Activated naive CD8-positive, alpha-beta T cell treated with anti-CD3 and anti-CD28 coated beads for 36 hours (primary cell): ENCODE results near the gene DIPK1A. TPM values are rescaled to one million over a fixed set of nuclear protein-coding genes. Genes with fewer than 3 reads are reported as not detected.

Experiments used
- DNase-seq: peaks from one replicate; pipeline ENCODE4 v3.0.0; 2021
- H3K27ac Mint-ChIP-seq: one replicate; pipeline ENCODE4 v1.8.0; 2022; ENCODE audit warnings: mild to moderate bottlenecking, moderate library complexity, mixed read lengths
- H3K27me3 Mint-ChIP-seq: one replicate; pipeline ENCODE4 v1.8.0; 2022; ENCODE audit warnings: mild to moderate bottlenecking, mixed read lengths
- H3K36me3 Mint-ChIP-seq: one replicate; pipeline ENCODE4 v1.8.0; 2021; ENCODE audit warnings: mild to moderate bottlenecking, mixed read lengths
- H3K4me1 Mint-ChIP-seq: one replicate; pipeline ENCODE4 v1.8.0; 2021; ENCODE audit warnings: mixed read lengths
- H3K4me3 Mint-ChIP-seq: one replicate; pipeline ENCODE4 v1.8.0; 2022; ENCODE audit warnings: mild to moderate bottlenecking, moderate library complexity, mixed read lengths
- H3K9me3 Mint-ChIP-seq: one replicate; pipeline ENCODE4 v1.8.0; 2022; ENCODE audit warnings: mixed read lengths
- total RNA-seq, 2 experiments: library from RNA; stranded (reverse); gene quantifications; one replicate each; pipeline ENCODE4 v1.2.3, GENCODE V29; 2021

Gene DIPK1A
- total RNA-seq, 2 experiments from 2014 or later = 8.4 to 9.4 TPM

DNA sequence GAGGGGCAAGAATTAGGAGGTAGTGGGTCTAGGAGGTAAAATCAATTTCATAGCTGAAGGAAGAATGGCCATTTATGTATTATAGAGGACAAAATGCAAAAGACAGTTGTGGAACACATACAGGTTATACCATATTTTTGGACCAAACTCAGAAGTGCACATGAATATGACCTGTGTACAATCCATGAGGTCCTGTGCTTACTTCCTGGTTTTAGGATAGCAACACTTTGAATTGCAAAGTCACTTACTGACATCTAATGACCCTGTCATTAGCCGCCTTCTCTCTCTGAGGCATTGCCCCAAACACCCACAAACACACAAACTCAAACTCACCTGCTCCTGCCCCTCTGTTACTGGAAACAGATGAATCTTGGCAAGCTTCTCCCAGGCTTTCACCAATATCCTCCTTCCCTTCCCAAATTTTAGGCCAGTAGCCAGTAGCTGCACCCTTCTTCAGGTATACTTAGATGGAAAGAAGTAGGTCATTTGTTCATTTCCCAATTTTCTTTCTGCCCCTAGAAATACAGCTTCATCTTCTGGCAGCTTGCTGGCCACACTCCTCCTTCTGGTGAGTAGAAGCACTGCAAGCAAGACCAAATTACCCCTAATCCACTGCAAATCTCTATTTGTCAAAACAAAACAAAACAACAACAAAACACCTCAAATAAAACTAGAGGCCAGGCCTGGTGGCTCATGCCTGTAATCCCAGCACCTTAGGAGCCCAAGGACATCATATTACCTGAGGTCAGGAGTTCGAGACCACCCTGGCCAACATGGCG lies 143.1 kb downstream of the DIPK1A start:
- H3K27me3 Mint-ChIP-seq = peaks cover 9% of the 10 kb centered on the region
- H3K4me1 Mint-ChIP-seq = no peaks in the 10 kb centered on the region
- no peak overlapping the region for H3K4me3 Mint-ChIP-seq
- H3K36me3 Mint-ChIP-seq = no peaks in the 10 kb centered on the region
- DNase-seq = no peak
- H3K27ac Mint-ChIP-seq = no peak overlapping the region
- no peaks in the 10 kb centered on the region for H3K9me3 Mint-ChIP-seq

GRCh38 chr1:92817137-92817697 lies 144.0 kb downstream of the DIPK1A start:
- no peaks in the 10 kb centered on the region for H3K4me1 Mint-ChIP-seq
- H3K9me3 Mint-ChIP-seq = no peaks in the 10 kb centered on the region
- no peak overlapping the region for H3K4me3 Mint-ChIP-seq
- H3K27me3 Mint-ChIP-seq = peaks cover 9% of the 10 kb centered on the region
- H3K27ac Mint-ChIP-seq = no peak overlapping the region
- no peaks in the 10 kb centered on the region for H3K36me3 Mint-ChIP-seq
- no peak for DNase-seq

DNA sequence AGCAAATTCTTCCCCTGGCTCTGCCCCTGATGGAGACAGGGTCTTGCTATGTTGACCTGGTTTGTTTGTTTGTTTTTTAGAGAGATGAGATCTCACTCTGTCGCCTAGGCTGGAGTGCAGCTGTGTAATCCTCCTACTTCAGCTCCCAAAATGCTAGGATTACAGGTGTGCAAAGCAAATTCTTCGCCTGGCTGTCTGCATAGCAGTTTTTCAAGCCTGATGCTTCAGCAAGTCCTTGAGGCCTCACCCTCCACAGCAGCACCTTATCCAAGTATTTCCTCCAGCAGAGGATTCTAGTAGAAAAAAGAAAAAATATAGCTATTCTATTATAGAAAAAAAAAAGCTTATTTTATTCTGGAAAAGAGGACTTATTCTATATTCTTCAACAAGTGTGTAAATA lies 144.5 kb downstream of the DIPK1A start:
- Mint-ChIP-seq H3K27me3 (peaks cover 9% of the 10 kb centered on the region), H3K4me3 (no peak overlapping the region), H3K27ac (no peak overlapping the region), H3K4me1 (no peaks in the 10 kb centered on the region), H3K36me3 (no peaks in the 10 kb centered on the region), H3K9me3 (no peaks in the 10 kb centered on the region)
- DNase-seq = no peak

DNA sequence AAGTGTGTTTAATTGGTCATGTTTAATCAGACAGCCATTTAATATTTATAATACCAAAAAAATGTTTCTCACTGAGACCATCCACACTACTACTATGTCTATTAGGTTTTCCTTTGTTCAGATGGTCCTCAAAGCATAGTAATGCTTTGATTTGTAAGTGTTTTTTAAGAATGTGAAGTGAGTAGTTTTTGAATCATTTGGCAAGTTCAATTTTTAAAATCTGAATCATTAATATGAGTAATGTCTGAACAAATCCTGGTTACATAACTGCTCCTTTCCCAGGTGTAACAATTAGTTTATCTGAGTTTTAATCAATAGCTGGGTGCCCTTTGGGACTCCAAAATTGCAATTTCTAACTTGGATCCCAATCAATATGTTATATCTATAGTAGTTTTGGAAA lies 152.9 kb downstream of the DIPK1A start:
- Mint-ChIP-seq H3K36me3 (no peaks in the 10 kb centered on the region), H3K4me1 (peaks cover 4% of the 10 kb centered on the region), H3K4me3 (no peak overlapping the region), H3K9me3 (peaks cover 2% of the 10 kb centered on the region), H3K27me3 (peaks cover 14% of the 10 kb centered on the region), H3K27ac (no peak overlapping the region)
- DNase-seq = no peak

- H3K27ac Mint-ChIP-seq = no peak overlapping the region
- peaks cover 2% of the 10 kb centered on the region for H3K9me3 Mint-ChIP-seq
- H3K4me3 Mint-ChIP-seq = no peak overlapping the region
- no peaks in the 10 kb centered on the region for H3K36me3 Mint-ChIP-seq
- no peak for DNase-seq
- peaks cover 7% of the 10 kb centered on the region for H3K27me3 Mint-ChIP-seq
- peaks cover 4% of the 10 kb centered on the region for H3K4me1 Mint-ChIP-seq
Measured at GRCh38 chr1:92805216-92805615, 156.0 kb downstream of the DIPK1A start.

DNA sequence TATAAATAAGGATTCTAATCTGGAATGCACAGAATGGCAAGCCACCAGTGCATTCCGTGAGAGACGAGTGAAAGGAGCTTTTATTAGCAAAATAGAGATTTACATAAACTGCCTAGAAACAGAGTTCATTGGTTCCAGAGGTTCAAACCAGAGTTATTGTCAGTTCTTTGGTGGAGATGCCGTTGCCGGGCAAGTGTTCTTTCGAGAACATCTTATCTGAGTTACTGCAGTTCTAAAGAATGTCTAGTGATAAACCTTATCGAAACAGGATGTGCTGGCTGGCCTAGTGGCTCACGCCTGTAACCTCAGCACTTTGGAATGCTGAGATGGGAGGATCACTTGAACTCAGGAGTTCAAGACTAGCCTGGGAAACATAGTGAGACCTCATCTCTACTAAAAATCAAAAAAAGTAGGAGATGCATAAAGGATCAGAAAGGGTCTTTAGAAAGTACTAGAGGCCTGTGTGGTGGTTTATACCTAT lies 156.5 kb downstream of the DIPK1A start:
- no peaks in the 10 kb centered on the region for H3K36me3 Mint-ChIP-seq
- no peak overlapping the region for H3K4me3 Mint-ChIP-seq
- peaks cover 4% of the 10 kb centered on the region for H3K4me1 Mint-ChIP-seq
- peaks cover 7% of the 10 kb centered on the region for H3K27me3 Mint-ChIP-seq
- DNase-seq = no peak
- H3K27ac Mint-ChIP-seq = no peak overlapping the region
- H3K9me3 Mint-ChIP-seq = peaks cover 2% of the 10 kb centered on the region

- H3K27ac Mint-ChIP-seq = no peak overlapping the region
- peaks cover 2% of the 10 kb centered on the region for H3K9me3 Mint-ChIP-seq
- DNase-seq = no peak
- no peak overlapping the region for H3K4me3 Mint-ChIP-seq
- peaks cover 7% of the 10 kb centered on the region for H3K27me3 Mint-ChIP-seq
- peaks cover 4% of the 10 kb centered on the region for H3K4me1 Mint-ChIP-seq
- no peaks in the 10 kb centered on the region for H3K36me3 Mint-ChIP-seq
Measured at GRCh38 chr1:92803140-92803887, 157.9 kb downstream of the DIPK1A start.

GRCh38 chr1:92797961-92798360 lies 163.3 kb downstream of the DIPK1A start:
- H3K4me1 Mint-ChIP-seq = no peaks in the 10 kb centered on the region

DNA sequence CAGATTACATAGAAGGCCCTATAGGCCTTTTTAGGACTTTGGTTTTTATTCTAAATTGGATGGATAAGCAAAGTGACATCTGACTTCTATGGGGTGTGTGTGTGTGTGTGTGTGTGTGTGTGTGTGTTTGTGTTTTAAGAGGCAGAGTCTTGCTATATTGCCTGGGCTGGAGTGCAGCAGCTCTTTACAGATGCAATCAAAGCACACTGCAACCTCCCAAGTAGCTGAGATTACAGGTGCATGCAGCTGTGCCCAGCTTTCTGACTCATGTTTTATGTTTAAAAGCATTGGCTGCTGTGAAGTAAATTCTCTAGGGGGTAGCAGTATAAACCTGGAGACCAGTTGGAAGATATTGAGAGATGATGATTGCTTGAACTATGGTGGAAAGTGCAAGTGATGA lies 164.0 kb downstream of the DIPK1A start:
- Mint-ChIP-seq H3K27ac (no peak overlapping the region), H3K27me3 (peaks cover 30% of the 10 kb centered on the region), H3K4me1 (no peaks in the 10 kb centered on the region), H3K9me3 (no peaks in the 10 kb centered on the region), H3K36me3 (no peaks in the 10 kb centered on the region), H3K4me3 (no peak overlapping the region)
- no peak for DNase-seq

More at GRCh38 chr1:92797961-92798360, 163.3 kb downstream of the DIPK1A start:
- Mint-ChIP-seq H3K27me3 (peaks cover 24% of the 10 kb centered on the region), H3K36me3 (no peaks in the 10 kb centered on the region), H3K27ac (no peak overlapping the region), H3K9me3 (no peaks in the 10 kb centered on the region), H3K4me3 (no peak overlapping the region)
- no peak for DNase-seq

DNA sequence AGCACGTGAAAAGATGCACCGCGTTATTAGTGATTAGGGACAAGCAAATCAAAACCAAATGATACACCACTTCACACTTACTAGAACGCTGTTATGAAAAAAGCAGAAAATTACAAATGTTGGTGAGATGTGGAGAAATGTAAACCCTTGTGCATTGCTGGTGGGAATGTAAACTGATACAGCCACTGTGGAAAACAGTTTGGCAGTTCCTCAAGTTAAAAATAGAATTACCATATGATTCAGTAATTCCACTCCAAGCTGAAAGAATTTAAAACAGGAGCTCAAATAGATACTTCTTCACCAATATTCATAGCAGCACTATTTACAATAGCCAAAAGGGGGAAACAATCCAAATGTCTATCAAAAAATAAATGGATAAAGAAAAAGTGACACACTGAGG lies 166.1 kb downstream of the DIPK1A start:
- DNase-seq = no peak
- peaks cover 43% of the 10 kb centered on the region for H3K27me3 Mint-ChIP-seq
- no peak overlapping the region for H3K4me3 Mint-ChIP-seq
- no peaks in the 10 kb centered on the region for H3K36me3 Mint-ChIP-seq
- H3K9me3 Mint-ChIP-seq = no peaks in the 10 kb centered on the region
- H3K4me1 Mint-ChIP-seq = peaks cover 5% of the 10 kb centered on the region
- H3K27ac Mint-ChIP-seq = no peak overlapping the region

DNA sequence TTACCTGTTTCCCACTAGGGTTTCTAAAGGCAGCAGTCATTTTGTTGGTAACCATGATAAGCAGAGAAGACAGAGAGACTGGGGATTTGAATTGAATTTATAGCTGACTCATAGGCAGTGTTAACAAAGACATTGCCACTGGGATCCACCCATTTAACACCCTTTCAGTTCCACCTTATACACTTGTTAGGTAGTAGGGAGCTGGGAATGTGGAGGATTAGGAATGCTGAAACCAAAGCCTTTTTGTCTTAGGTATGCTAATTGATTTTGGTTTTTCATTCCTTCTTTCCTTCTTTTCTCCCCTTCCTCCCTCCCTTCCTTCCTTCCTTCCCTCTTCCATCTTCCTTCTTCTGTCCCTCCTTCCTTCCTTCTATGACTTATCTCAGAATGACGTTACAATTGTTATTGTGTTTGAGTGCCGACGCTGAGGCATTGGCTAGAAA lies 168.9 kb downstream of the DIPK1A start:
- Mint-ChIP-seq H3K9me3 (no peaks in the 10 kb centered on the region), H3K36me3 (no peaks in the 10 kb centered on the region), H3K4me1 (peaks cover 5% of the 10 kb centered on the region), H3K27ac (no peak overlapping the region), H3K4me3 (no peak overlapping the region), H3K27me3 (peaks cover 63% of the 10 kb centered on the region)
- DNase-seq = no peak

Other genes starting within 250 kb of the DIPK1A start
- 10 to 100 TPM; 13.6 to 13.8 TPM for gene EVI5, start 176.4 kb downstream of the DIPK1A start, total RNA-seq
- 1,000 to 10,000 TPM; 1,677 to 1,713 TPM for gene RPL5, start 129.4 kb downstream of the DIPK1A start, total RNA-seq
- 10 to 100 TPM; 49.6 to 59.4 TPM for gene MTF2, start 117.8 kb upstream of the DIPK1A start, total RNA-seq
- 10 to 100 TPM; 33.6 to 34.7 TPM for gene TMED5, start 219.0 kb upstream of the DIPK1A start, total RNA-seq
- 10 to 100 TPM; 14.9 to 15.7 TPM for gene CCDC18, start 219.3 kb upstream of the DIPK1A start, total RNA-seq